Fibroblast of skin of scalp (primary cell): ENCODE measurements around the gene MED25.
A peak's percentile ranks its signal among the peaks of the same experiment; 100 is the strongest.

ENCODE experiments used
- DNase-seq: peaks from one replicate; pipeline ENCODE4 v3.0.0-alpha.2; 2013

The MED25 gene

DNA sequence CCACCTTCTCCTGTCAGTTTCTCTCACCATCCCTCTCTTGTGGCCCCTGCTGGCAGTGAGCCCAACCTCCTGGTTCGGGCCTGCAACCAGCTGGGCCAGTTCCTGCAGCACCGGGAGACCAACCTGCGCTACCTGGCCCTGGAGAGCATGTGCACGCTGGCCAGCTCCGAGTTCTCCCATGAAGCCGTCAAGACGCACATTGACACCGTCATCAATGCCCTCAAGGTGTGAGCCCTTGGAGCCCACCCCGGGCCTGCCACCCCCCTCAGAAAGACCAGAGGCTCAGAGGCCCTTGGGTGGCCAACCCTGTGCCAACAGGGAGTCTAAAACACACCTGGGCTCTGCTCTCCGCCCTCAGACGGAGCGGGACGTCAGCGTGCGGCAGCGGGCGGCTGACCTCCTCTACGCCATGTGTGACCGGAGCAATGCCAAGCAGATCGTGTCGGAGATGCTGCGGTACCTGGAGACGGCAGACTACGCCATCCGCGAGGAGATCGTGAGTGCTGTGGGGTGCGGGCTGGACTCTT lies 18.8 kb upstream of the MED25 start:
- no peak for DNase-seq

GRCh38 chr19:49799798-49800376 lies 18.2 kb upstream of the MED25 start:
- no peak for DNase-seq

DNA sequence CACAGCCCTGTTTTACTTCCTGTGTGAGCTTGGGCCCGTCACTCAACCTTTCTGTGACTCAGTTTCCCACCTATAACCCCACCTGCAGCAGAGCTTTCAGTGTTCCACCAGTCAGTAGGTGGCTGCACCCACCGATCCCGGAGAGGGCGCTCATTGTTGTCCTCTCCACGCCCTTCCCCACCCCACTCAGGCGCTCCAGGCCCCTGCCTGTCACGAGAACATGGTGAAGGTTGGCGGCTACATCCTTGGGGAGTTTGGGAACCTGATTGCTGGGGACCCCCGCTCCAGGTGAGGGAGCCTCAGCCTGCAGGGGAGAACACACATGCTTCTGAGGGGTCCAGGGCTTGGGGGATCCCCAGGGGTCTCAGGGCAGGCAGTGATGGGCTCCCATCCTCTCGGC lies 17.3 kb upstream of the MED25 start:
- no peak for DNase-seq

- no peak for DNase-seq
Measured at GRCh38 chr19:49801401-49801888, 16.6 kb upstream of the MED25 start.

DNA sequence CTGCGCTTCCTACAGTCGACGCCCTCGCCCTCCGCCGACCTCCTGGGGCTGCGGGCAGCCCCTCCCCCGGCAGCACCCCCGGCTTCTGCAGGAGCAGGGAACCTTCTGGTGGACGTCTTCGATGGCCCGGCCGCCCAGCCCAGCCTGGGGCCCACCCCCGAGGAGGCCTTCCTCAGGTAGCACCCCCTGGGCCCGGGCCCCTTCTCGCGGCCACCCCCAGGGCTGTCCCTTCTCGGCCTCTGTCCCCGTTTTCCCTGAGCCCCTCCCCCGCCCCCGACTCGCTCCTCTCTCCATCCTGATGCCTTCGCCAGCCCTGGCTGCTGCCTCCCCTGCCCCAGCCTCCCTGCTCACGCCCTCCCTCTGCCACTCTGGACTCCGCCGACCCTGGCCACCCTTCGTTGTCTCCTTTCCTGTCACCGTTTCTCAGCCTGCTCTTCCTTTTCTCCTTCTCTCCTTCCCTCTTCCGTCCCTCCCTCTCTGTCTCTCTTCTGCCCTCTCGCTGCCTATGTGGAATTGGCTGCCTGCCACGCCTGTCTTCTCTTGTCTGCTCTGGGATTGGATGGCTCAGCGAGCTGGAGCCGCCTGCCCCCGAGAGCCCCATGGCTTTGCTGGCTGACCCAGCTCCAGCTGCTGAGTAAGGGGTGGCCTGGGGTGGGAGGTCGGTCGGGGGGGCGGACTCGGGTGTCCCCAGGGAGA lies 16.0 kb upstream of the MED25 start:
- peak; percentile 93 for DNase-seq

GRCh38 chr19:49802836-49803528 lies 15.1 kb upstream of the MED25 start:
- no peak for DNase-seq

DNA sequence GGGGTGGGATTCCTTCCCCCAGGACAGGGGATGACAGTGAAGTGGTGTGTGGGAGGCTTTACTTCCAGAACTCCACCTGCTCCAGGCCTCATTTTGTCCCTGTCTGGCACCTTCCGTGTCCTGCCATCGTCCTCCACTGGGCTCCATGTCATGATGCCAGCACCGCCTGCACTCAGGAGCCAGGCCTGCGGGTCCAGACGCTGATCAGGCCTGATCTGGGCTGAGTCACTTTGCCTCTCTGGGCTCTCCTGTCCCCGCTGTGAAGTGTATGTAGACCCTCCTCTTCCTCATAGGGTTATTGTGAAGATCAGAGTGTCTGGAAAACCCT lies 14.6 kb upstream of the MED25 start:
- DNase-seq: no peak

GRCh38 chr19:49805822-49806619 lies 12.1 kb upstream of the MED25 start:
- no peak for DNase-seq

DNA sequence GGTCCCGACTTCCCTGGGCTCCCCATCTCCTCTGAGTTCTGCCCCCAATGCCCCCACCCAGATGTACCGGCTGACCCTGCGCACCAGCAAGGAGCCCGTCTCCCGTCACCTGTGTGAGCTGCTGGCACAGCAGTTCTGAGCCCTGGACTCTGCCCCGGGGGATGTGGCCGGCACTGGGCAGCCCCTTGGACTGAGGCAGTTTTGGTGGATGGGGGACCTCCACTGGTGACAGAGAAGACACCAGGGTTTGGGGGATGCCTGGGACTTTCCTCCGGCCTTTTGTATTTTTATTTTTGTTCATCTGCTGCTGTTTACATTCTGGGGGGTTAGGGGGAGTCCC lies 11.5 kb upstream of the MED25 start:
- no peak for DNase-seq

DNA sequence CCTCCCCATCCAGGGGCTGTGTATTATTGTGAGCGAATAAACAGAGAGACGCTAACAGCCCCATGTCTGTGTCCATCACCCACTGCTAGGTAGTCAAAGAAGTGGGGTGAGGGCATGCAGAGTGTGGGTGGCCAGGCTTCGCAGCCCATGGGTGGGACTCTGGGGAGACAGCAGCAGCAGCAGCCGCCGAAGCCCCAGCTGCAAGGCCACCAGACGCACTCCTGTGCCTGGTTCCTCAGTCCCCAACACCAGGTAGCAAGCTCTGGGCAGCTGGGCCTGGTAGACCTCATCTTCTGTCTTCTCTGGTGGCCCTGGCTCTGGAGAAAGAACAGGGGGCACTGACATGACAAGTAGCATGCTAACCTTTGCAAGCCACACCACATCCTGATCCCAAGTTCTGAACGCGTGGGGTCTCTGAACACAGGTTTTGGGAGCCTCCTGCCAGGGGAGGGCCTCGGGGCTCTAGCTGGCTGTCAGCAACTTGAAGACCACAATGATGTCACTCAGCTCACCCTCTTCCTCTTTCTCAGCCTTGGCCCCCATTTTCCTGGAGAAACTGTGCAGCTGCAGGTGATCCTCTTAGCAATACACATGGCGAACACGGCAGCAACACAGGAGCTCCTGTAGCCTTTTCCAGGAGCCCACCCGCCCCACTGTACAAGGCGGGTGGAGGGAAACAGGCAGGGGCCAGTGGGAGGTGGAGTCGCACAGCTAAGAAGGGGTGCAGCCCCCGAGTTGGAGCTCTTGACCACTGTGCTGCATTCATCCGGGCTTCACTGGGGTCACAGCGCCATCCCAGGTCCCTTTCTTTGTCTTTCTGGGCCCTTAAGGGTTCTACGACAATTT lies 10.8 kb upstream of the MED25 start:
- DNase-seq: no peak

GRCh38 chr19:49807904-49808675 lies 10.0 kb upstream of the MED25 start:
- DNase-seq: no peak

GRCh38 chr19:49808711-49809159 lies 9.4 kb upstream of the MED25 start:
- DNase-seq: peak; percentile 85

- DNase-seq: peak; percentile 30
Measured at GRCh38 chr19:49809160-49809940, 8.7 kb upstream of the MED25 start.

DNA sequence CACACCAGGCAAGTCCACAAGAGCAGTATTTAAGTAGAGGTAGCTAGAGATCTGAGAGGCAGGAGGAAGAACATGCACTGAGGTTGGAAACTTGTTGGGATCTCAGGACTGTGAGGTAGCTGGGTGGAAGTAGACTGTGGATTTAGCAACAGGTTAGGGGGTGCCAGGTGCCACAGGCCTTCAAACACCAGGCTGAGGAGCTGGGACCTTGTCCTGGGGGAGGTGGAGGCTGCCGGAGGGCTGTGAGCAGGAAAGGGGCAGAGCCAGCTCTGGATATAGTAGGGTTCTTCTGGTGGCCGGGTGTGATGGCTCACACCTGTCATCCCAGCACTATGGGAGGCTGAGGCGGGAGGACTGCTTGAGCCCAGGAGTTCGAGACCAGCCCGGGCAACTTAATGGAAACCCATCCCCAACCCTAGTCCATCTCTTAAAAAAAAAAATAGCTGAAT lies 8.1 kb upstream of the MED25 start:
- no peak for DNase-seq

GRCh38 chr19:49811328-49811727 lies 6.8 kb upstream of the MED25 start:
- no peak for DNase-seq

- DNase-seq: no peak
Measured at GRCh38 chr19:49812452-49812996, 5.6 kb upstream of the MED25 start.

DNA sequence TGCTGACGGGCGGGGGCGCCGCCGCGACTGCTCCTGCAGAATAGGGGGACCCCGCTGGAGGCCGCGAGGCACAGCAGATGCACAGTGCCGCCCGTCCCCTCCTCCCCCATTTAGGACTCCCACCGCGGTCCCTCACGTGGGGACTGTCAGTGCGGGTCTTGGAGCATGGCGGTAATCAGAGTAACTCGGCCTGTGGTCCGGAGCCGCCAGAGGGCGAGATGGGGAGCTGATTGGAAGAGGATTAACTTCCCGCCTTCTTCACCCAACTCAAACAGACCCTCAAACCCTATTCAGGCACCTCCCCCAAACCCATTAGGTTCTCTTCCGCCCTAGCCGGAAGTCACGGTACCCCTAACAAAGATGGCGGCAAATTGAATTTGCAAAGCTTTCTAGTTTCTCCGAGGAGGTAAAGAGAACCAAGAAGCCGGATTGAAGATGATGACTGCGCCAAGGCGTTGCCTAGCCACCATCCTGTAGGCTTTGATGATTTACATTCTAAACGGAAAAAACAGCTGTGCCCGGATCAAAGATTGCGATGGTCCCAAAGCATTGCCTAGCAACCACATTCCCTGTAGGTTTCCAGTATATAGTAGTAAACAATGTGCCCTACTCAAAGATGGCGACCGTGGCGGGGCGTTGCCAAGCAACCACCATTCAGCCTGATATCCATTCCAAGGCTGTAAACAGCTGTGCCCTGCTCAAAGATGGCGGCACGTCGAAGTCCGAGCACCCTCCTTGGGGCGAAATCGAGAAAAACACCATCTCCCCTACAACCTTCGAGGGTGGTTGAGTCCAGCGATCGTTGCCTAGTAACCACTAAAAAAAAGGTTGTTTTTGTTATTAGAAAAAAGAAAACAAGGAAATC lies 4.9 kb upstream of the MED25 start, which contains the start of gene FUZ:
TSS of gene FUZ (minus strand) at position 296 of the 865 bp plus-strand sequence. CDS start at position 110, 186 bp downstream.
- DNase-seq: peak; percentile 99

- no peak for DNase-seq
Measured at GRCh38 chr19:49814010-49814409, 4.1 kb upstream of the MED25 start.

DNA sequence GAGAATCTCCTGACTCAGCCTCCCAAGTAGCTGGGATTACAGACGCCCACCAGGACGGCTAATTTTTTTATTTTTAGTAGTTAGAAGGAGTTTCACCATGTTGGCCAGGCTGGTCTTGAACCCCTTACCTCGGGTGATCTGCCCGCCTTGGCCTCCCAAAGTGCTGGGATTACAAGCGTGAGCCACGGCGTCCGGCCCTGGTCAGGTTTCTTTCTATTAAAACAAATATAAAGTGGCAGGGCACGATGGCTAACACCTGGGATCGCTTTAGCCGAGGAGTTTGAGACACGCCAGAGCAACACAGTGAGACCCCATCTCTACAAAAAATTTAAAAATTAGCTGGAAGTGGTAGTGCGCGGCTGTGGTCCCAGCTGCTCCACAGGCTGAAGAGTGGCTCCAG lies 1.5 kb upstream of the MED25 start:
- no peak for DNase-seq
